Activated CD4-positive, alpha-beta T cell treated with anti-CD3 and anti-CD28 coated beads, Interleukin-2, amount 10 ng/mL, durations not matched to agents 7 days and 5 days (primary cell): ENCODE results near the gene CLMP. TPM values are rescaled to one million over a fixed set of nuclear protein-coding genes. Genes with fewer than 3 reads are reported as not detected.
"Not testable (repeated sequence)": the region's sequence is repeated elsewhere in the genome, so short reads cannot be mapped to it uniquely, and the experiment has no call there.

Experiments
- CTCF ChIA-PET: fragments of 350-600 bp; sonication (Branson Sonifier 250); formaldehyde crosslinking; loops from one replicate; lab custom pipeline; 2021; ENCODE audit warnings: antibody characterized with exemption; lab: Charles Lee
- POLR2A ChIA-PET: fragments of 350-600 bp; sonication (Branson Sonifier 250); formaldehyde crosslinking; loops from one replicate; lab custom pipeline; 2021; ENCODE audit warnings: antibody characterized with exemption; lab: Charles Lee
- DNase-seq: peaks from one replicate; pipeline ENCODE4 v3.0.0-alpha.2; 2020
- H3K27ac Mint-ChIP-seq: one replicate; pipeline ENCODE4 v1.8.0; 2021; ENCODE audit warnings: mild to moderate bottlenecking, moderate library complexity, mixed read lengths
- H3K27me3 Mint-ChIP-seq: one replicate; pipeline ENCODE4 v1.8.0; 2021; ENCODE audit warnings: mixed read lengths
- H3K36me3 Mint-ChIP-seq: one replicate; pipeline ENCODE4 v1.8.0; 2021; ENCODE audit warnings: low read depth, mixed read lengths
- H3K4me1 Mint-ChIP-seq: one replicate; pipeline ENCODE4 v1.8.0; 2021; ENCODE audit warnings: mixed read lengths
- H3K4me3 Mint-ChIP-seq: one replicate; pipeline ENCODE4 v1.8.0; 2021; ENCODE audit warnings: mild to moderate bottlenecking, moderate library complexity, mixed read lengths
- H3K9me3 Mint-ChIP-seq: one replicate; pipeline ENCODE4 v1.8.0; 2021; ENCODE audit warnings: mixed read lengths
- total RNA-seq, 2 experiments: library from RNA; stranded (reverse); gene quantifications; one replicate each; pipeline ENCODE4 v1.2.3, GENCODE V29; 2021

CLMP gene
- total RNA-seq, 2 experiments from 2014 or later: 0.15 to 0.23 TPM

DNA sequence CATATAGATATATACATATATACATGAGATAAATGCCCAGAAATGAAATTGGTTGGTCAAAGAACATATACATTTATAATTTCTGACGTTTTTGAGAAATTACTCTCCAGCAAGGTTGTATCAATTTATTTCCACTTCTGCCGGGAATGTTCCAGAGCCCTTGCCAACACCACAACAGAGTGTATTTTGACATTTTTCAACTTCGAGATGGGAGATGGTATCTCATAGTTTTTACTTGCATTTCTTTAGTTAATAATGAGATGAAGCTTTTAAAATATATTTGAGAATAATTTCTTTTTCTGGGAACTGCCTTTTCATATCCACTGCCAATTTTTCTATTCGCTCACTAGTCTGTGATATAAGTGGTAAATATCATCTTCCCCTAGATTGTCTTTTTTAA lies 19.3 kb upstream of the CLMP start:
- Mint-ChIP-seq H3K4me3 (no peak overlapping the region), H3K9me3 (no peaks in the 10 kb centered on the region), H3K36me3 (no peaks in the 10 kb centered on the region), H3K27me3 (peaks cover 37% of the 10 kb centered on the region), H3K27ac (no peak overlapping the region), H3K4me1 (no peaks in the 10 kb centered on the region)
- POLR2A ChIA-PET: no interaction called here
- no peak for DNase-seq
- CTCF ChIA-PET: no interaction called here

- DNase-seq: no peak
- Mint-ChIP-seq H3K27ac (no peak overlapping the region), H3K27me3 (peaks cover 45% of the 10 kb centered on the region), H3K4me3 (no peak overlapping the region), H3K9me3 (no peaks in the 10 kb centered on the region), H3K36me3 (no peaks in the 10 kb centered on the region), H3K4me1 (no peaks in the 10 kb centered on the region)
- POLR2A ChIA-PET: no interaction called here
- CTCF ChIA-PET: no interaction called here
Observed at GRCh38 chr11:123213307-123213771, 18.3 kb upstream of the CLMP start.

DNA sequence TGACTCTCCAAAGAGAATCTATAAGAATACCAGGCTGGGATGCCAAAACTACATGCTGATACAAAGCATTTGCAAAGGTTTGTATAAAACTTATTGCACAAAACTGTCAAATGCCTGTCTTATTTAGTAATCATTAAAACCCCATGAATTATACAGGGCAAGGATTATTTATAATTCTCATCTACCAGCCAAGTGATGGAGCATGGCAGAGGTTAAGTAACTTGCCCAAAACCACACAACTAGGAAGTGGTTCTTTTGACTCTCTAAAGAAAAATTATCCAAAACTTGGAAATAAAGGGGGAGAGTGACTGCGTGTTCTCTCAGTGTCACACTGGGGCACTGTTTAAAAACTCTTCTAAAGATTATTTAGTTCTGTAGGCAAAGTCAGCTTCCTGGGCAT lies 17.4 kb upstream of the CLMP start:
- CTCF ChIA-PET: no interaction called here
- no peaks in the 10 kb centered on the region for H3K4me1 Mint-ChIP-seq

DNA sequence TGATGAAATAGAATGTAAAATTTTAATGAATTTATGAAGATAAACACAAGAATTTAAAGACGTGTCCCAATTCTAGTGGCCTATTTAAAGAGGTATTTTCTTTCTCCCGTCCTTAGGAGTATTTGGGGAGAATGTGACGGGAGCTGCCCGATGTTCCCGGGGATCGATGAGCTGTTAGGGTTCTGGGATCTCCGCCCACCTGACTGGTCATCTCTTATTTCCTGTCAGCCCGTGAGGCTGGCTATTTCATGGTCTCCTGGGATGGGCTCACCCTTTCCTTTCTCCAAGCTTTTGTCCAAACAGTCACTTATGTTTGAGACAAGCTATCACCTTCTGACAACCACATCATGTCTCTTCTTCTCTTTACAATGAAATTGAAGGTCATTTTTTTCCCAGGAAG lies 16.9 kb upstream of the CLMP start:
- Mint-ChIP-seq H3K9me3 (no peaks in the 10 kb centered on the region), H3K27ac (no peak overlapping the region), H3K27me3 (peaks cover 54% of the 10 kb centered on the region), H3K36me3 (no peaks in the 10 kb centered on the region), H3K4me3 (no peak overlapping the region), H3K4me1 (no peaks in the 10 kb centered on the region)
- no peak for DNase-seq
- POLR2A ChIA-PET: no interaction called here
- CTCF ChIA-PET: no interaction called here

More for the DNA sequence above, 17.4 kb upstream of the CLMP start:
- Mint-ChIP-seq H3K27ac (no peak overlapping the region), H3K4me3 (no peak overlapping the region), H3K36me3 (no peaks in the 10 kb centered on the region), H3K27me3 (peaks cover 50% of the 10 kb centered on the region), H3K9me3 (no peaks in the 10 kb centered on the region)
- DNase-seq: no peak
- POLR2A ChIA-PET: no interaction called here

DNA sequence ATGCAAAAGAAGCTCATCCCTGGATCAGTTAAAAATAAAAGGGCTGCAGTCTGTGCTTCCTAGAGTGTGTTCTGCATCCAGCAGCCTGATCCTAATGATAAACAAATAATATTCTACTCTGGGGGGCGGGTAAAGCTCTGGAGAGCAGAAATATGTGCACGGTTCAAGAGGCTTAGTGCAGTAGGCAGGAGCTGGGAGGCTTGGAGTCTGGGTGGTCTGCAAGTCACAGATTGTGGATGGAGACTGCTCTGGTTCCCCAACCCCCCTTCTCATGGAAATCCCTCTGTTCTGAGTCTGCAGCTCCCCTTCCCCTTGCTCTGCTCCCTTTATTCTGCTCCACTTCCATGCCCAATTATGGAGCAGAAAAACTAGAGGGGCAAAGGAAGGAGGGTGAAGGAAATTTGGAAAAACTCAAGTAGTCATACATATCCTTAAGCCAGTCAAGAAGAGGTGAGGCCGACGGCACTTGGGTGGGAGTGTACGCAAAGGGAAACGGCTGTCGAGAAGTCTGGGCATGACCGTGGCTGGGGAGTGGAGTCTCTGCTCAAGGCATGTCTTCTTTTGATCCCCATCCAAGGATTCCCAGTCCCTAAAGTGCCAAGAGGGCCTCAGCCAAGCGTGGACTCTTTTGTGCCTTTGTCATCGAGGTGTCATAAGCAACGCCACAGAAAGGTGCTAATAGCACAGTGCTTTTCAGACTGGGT lies 16.3 kb upstream of the CLMP start:
- Mint-ChIP-seq H3K9me3 (no peaks in the 10 kb centered on the region), H3K4me1 (no peaks in the 10 kb centered on the region), H3K27me3 (peaks cover 56% of the 10 kb centered on the region), H3K36me3 (no peaks in the 10 kb centered on the region), H3K4me3 (no peak overlapping the region), H3K27ac (no peak overlapping the region)
- no peak for DNase-seq
- CTCF ChIA-PET: no interaction called here
- POLR2A ChIA-PET: no interaction called here

DNA sequence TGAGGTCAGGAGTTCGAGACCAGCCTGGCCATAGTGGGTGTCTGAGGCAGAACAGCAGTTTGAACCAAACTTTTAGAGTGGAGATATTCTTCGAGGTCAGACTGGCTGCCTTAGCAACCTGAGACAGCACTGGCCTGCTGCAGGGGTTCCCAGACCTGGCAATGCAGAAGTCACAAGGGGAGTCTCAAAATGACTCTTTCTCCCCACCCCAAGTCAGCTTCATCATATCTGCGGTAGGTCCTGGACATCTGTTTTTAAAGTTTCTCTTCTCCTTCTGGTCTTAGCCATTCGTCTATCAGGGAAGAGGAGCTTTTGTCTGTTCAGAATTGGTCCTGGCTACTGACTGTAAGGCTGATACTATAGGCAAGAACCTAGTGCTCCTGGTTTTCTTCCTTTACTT lies 14.5 kb upstream of the CLMP start:
- no peak overlapping the region for H3K4me3 Mint-ChIP-seq
- H3K27me3 Mint-ChIP-seq: peaks cover 53% of the 10 kb centered on the region

DNA sequence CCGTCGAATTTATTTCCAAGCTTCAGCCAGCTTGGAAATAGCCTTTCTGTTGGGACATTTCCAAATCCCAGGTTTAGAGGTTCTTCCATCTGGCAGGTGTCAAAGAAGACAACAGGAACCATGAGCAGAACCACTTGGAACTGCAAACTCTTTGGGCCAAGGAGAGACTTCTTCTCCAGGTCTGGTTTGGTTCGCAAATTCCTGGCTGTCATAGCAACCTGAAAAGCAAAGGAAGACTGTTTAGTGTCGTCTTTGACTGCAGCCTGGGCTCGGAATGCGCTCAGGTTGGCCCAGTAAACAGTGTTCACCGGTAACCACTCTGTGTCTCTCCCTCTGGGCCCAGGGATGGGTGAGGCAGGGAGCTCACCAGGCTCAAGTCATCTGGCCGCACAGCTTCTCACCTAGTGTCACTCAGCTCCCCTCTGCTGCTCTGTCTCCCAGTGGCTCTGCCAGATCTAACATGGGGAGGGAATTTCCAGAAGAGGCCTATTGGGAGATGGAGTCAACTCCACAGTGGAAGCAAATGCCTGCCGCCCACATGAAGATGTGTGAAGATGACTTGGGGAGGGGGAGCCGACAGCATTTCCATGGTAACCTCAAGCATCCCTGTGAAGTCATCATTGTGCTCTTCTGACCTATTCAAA lies 11.9 kb upstream of the CLMP start:
- no peaks in the 10 kb centered on the region for H3K36me3 Mint-ChIP-seq
- ChIA-PET POLR2A (no interaction called here), CTCF (interaction anchor here (1.1 to 1.3 kb wide), 2 partner anchors 27 to 40 kb away, joined by 3 to 6 read pairs; no protein-coding TSS in a partner anchor)
- H3K4me3 Mint-ChIP-seq: no peak overlapping the region
- no peak overlapping the region for H3K27ac Mint-ChIP-seq
- peaks cover 46% of the 10 kb centered on the region for H3K27me3 Mint-ChIP-seq
- no peak for DNase-seq
- H3K9me3 Mint-ChIP-seq: no peaks in the 10 kb centered on the region
- H3K4me1 Mint-ChIP-seq: no peaks in the 10 kb centered on the region

More for the DNA sequence above, 14.5 kb upstream of the CLMP start:
- no peaks in the 10 kb centered on the region for H3K9me3 Mint-ChIP-seq
- DNase-seq: no peak
- CTCF ChIA-PET: interaction anchor here (1.8 kb wide), 1 partner anchor 10 kb away, joined by 4 read pairs; no protein-coding TSS in a partner anchor
- no peaks in the 10 kb centered on the region for H3K36me3 Mint-ChIP-seq
- POLR2A ChIA-PET: no interaction called here
- H3K4me1 Mint-ChIP-seq: no peaks in the 10 kb centered on the region
- no peak overlapping the region for H3K27ac Mint-ChIP-seq

DNA sequence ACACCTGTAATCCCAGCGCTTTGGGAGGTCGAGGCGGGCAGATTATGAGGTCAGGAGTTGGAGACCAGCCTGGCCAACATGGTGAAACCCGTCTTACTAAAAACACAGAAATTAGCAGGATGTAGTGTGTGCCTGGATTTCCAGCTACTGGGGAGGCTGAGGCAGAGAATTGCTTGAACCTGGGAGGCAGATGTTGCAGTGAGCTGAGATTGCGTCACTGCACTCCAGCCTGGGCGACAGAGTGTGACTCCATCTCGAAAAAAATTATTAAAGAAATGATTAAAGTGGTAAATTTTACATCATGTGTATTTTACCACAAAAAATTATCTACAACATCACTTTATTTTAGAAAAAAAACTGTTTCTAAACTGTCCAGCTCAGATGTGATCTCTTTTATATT lies 11.0 kb upstream of the CLMP start:
- POLR2A ChIA-PET, H3K27ac Mint-ChIP-seq, H3K4me3 Mint-ChIP-seq, H3K9me3 Mint-ChIP-seq, DNase-seq, H3K36me3 Mint-ChIP-seq, H3K4me1 Mint-ChIP-seq: not testable (repeated sequence)
- H3K27me3 Mint-ChIP-seq: peaks cover 45% of the 10 kb centered on the region
- CTCF ChIA-PET: interaction anchor here (1.1 to 1.3 kb wide), 2 partner anchors 27 to 41 kb away, joined by 3 to 6 read pairs; no protein-coding TSS in a partner anchor

DNA sequence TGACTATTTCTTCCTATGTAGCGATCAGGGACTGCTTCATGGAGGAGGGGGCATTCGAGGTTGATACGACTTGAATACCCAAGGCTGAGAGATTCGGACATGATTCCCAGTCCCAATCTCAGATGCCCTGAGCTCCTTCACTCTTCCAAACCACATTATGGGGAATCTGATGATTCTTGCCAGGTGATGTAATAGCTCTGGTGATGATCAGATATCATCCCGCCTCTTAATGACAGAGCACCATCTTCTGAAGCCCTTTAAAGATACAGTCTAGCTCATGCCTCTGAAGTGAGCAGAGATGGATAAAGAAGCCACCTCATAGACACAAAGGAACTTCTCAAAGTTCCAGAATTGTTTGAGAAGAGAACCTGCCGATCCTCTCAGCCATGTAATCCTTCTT lies 8.9 kb upstream of the CLMP start:
- POLR2A ChIA-PET: no interaction called here
- peaks cover 44% of the 10 kb centered on the region for H3K27me3 Mint-ChIP-seq
- no peak overlapping the region for H3K27ac Mint-ChIP-seq
- no peak overlapping the region for H3K4me3 Mint-ChIP-seq
- CTCF ChIA-PET: interaction anchor here (1.2 to 1.3 kb wide), 3 partner anchors 14 to 101 kb away, joined by 3 read pairs; no protein-coding TSS in a partner anchor
- no peaks in the 10 kb centered on the region for H3K9me3 Mint-ChIP-seq
- DNase-seq: no peak
- H3K4me1 Mint-ChIP-seq: no peaks in the 10 kb centered on the region
- H3K36me3 Mint-ChIP-seq: no peaks in the 10 kb centered on the region

DNA sequence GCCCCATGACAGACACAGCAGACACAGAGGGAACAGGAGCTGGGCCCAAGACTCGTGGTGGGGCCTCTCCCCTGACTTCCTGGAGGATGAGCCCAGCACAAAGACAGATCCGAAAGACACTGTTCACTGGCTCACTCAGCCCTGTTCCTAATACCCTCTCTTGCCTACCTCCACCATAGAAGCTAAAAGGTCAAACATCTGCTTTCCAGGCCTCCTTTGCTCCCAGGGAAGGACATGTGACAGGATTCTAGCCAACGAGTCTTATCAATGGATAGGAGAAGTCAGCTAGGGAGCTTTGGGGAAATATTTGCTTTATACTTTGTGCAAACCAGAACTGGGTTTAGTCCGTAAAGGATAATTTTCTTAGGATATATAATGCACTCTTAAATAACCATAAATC lies 8.4 kb upstream of the CLMP start:
- no peak overlapping the region for H3K27ac Mint-ChIP-seq
- no peaks in the 10 kb centered on the region for H3K4me1 Mint-ChIP-seq
- H3K4me3 Mint-ChIP-seq: no peak overlapping the region
- H3K9me3 Mint-ChIP-seq: no peaks in the 10 kb centered on the region
- no peaks in the 10 kb centered on the region for H3K36me3 Mint-ChIP-seq
- H3K27me3 Mint-ChIP-seq: peaks cover 46% of the 10 kb centered on the region
- DNase-seq: no peak
- CTCF ChIA-PET: interaction anchor here (1.0 to 1.4 kb wide), 5 partner anchors 15 to 100 kb away, joined by 3 read pairs; no protein-coding TSS in a partner anchor
- POLR2A ChIA-PET: no interaction called here

- POLR2A ChIA-PET: no interaction called here
- no peaks in the 10 kb centered on the region for H3K36me3 Mint-ChIP-seq
- DNase-seq: no peak
- no peak overlapping the region for H3K27ac Mint-ChIP-seq
- CTCF ChIA-PET: interaction anchor here (1.0 to 1.4 kb wide), 4 partner anchors 16 to 59 kb away, joined by 3 read pairs; no protein-coding TSS in a partner anchor
- no peaks in the 10 kb centered on the region for H3K9me3 Mint-ChIP-seq
- H3K4me1 Mint-ChIP-seq: no peaks in the 10 kb centered on the region
- no peak overlapping the region for H3K4me3 Mint-ChIP-seq
- peaks cover 49% of the 10 kb centered on the region for H3K27me3 Mint-ChIP-seq
Observed at GRCh38 chr11:123202155-123203151, 7.4 kb upstream of the CLMP start.

DNA sequence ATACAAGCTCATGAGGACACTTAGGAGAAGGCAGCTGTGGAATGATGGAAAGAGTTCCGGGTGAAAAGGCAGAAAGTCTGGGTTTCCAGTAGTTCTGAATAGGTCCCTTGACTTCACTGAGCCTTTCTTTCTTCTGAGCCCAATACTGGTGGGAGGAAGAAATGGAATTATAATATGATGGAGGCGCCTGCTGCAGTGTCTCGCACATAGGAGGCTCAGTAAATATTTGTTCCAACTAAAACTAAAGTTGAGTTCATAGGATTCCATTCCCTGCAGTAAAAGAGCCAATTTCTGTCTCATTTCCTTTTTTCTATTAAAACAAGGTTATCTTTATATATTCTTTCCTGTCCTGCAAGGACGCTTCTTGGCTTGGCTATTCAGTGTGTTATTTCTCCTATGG lies 5.2 kb upstream of the CLMP start:
- POLR2A ChIA-PET: no interaction called here
- Mint-ChIP-seq H3K4me1 (peaks cover 5% of the 10 kb centered on the region), H3K27ac (no peak overlapping the region), H3K9me3 (no peaks in the 10 kb centered on the region), H3K27me3 (peaks cover 51% of the 10 kb centered on the region), H3K4me3 (no peak overlapping the region), H3K36me3 (peaks cover 2% of the 10 kb centered on the region)
- CTCF ChIA-PET: interaction anchor here (0.7 to 1.4 kb wide), 2 partner anchors 52 to 348 kb away, joined by 3 read pairs; no protein-coding TSS in a partner anchor
- DNase-seq: no peak
